ENCODE data around the gene EZH1. TPM values are rescaled to one million over a fixed set of nuclear protein-coding genes. Genes with fewer than 3 reads are reported as not detected.
A peak's percentile ranks its signal among the peaks of the same experiment; 100 is the strongest.
"Not testable (repeated sequence)": the region's sequence is repeated elsewhere in the genome, so short reads cannot be mapped to it uniquely, and the experiment has no call there.

Gene EZH1
- total RNA-seq, 1 donor, result 80.9 TPM

GRCh38 chr17:42779304-42779935, 34.6 kb upstream of the EZH1 start:
- peaks cover 38% of the 10 kb centered on the region for H3K27me3 ChIP-seq (ENCODE audit: insufficient read depth, low read length)
- peaks cover 8% of the 10 kb centered on the region for H3K4me1 ChIP-seq (ENCODE audit: insufficient read depth, low read length)
- H3K9me3 ChIP-seq (ENCODE audit: low read depth, low read length), result no peaks in the 10 kb centered on the region
- no peak overlapping the region for H3K4me3 ChIP-seq (ENCODE audit: low read length)

DNA sequence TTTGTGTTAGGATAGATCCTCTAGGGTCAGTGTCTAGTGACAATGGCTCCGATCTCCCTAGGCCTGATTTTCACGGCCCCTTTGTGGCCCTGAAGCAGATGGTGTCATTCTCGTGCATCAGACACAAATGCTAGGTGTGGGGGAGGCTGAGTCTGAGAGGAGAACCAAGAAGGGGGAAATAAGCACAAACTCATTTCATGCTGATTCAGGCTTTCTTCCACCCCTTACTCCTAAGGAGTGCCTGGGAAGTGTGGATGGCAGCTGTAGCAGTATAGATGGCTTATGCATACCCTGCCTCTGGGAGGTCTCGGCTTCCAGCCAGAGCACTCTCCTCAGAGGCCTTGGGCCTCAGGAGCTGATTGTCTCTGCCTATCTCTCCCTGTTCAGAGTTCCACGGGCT, 33.7 kb upstream of the EZH1 start:
- H3K4me1 ChIP-seq (ENCODE audit: insufficient read depth, low read length), result peaks cover 11% of the 10 kb centered on the region
- no peak overlapping the region for H3K4me3 ChIP-seq (ENCODE audit: low read length)
- H3K9me3 ChIP-seq (ENCODE audit: low read depth, low read length), result no peaks in the 10 kb centered on the region
- H3K27me3 ChIP-seq (ENCODE audit: insufficient read depth, low read length), result peaks cover 29% of the 10 kb centered on the region

DNA sequence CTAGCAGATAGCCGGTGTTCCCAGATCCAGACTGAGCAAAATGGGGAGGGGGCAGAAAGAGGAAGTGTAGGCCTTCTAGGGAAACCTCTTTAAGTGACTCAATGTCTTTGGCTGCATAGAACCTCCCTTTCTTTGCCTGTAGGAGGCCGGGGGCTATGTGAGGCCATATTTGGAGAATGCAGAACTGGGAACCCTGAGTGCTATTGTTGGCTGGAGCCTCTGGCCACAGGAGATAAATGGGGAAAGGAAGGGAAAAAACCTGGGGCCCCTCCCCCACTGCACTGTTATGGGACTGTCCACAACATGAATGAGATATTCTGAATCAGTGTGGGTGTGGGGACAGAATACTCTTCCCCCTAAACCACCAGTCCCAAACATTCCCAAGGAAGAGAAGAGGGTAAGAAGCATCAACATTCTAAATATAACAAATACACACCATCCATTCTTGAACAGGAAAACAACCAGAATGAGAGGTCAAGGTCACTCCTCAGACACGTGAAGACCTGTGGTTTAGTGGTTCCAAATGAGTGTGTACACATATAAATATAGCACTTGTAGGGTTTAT, 30.8 kb upstream of the EZH1 start:
- Histone ChIP-seq H3K4me3 (ENCODE audit: low read length) (no peak overlapping the region), H3K4me1 (ENCODE audit: insufficient read depth, low read length) (peaks cover 15% of the 10 kb centered on the region), H3K27me3 (ENCODE audit: insufficient read depth, low read length) (peaks cover 4% of the 10 kb centered on the region), H3K9me3 (ENCODE audit: low read depth, low read length) (no peaks in the 10 kb centered on the region)

GRCh38 chr17:42774066-42774745, 29.4 kb upstream of the EZH1 start:
- no peaks in the 10 kb centered on the region for H3K9me3 ChIP-seq (ENCODE audit: low read depth, low read length)
- peak overlapping the region; percentile 82 for H3K4me3 ChIP-seq (ENCODE audit: low read length)
- no peaks in the 10 kb centered on the region for H3K27me3 ChIP-seq (ENCODE audit: insufficient read depth, low read length)
- H3K4me1 ChIP-seq (ENCODE audit: insufficient read depth, low read length), result peaks cover 15% of the 10 kb centered on the region

DNA sequence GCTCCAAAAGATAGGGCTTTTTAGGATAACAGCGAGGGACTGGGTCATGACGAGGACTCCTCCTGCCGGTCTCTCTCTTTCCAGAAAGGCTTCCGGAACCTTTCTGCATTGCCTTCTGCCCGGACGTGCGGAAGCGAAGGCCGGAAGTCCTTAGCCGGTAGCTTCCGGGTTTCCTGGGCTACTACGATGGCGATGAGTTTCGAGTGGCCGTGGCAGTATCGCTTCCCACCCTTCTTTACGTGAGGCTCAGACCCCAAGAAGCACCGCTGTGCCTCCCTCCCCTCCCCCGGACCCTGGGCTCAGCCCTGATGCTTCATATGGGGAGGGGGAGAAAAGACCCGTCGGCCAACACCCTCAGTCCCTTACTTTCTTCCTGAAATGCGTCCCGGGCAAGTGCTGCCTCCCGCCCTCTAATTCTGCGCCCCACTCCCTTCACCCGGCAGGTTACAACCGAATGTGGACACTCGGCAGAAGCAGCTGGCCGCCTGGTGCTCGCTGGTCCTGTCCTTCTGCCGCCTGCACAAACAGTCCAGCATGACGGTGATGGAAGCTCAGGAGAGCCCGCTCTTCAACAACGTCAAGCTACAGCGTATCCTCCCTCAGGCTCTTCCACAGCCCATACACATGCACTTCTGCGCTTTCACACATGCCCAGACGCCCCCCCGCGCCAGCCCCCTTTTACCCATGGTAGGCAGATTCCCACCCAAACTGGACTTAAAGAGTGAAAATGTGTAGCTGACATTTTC, 28.6 kb upstream of the EZH1 start, which contains the start of gene VPS25:
Gene VPS25 (plus strand): TSS at position 160 of the 746 bp plus-strand sequence. CDS start 27 bp downstream, at position 187.
- Histone ChIP-seq H3K4me1 (ENCODE audit: insufficient read depth, low read length) (peaks cover 15% of the 10 kb centered on the region), H3K9me3 (ENCODE audit: low read depth, low read length) (no peaks in the 10 kb centered on the region), H3K4me3 (ENCODE audit: low read length) (peak within 1 kb of the TSS; percentile 82), H3K27me3 (ENCODE audit: insufficient read depth, low read length) (no peaks in the 10 kb centered on the region)

GRCh38 chr17:42772945-42773289, 28.1 kb upstream of the EZH1 start:
- no peaks in the 10 kb centered on the region for H3K27me3 ChIP-seq (ENCODE audit: insufficient read depth, low read length)
- H3K9me3 ChIP-seq (ENCODE audit: low read depth, low read length), result no peaks in the 10 kb centered on the region
- peak overlapping the region; percentile 82 for H3K4me3 ChIP-seq (ENCODE audit: low read length)
- peaks cover 15% of the 10 kb centered on the region for H3K4me1 ChIP-seq (ENCODE audit: insufficient read depth, low read length)

DNA sequence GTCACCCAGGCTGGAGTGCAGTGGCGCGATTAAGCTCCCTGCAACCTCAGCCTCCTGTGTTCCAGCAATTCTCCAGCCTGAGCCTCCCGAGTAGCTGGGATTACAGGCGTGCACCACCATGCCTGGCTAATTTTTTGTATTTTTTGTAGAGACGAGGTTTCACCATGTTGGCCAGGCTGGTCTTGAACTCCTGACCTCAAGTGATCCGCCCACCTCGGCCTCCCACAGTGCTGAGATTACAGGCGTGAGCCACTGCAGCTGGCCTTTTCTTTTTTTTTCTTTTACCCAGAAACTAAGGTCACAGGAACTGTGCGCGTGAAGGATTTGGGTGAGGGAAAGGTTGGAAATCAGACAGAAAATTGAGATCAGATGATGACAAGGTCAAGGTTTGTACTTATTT, 25.1 kb upstream of the EZH1 start:
- not testable (repeated sequence) for H3K27me3 ChIP-seq (ENCODE audit: insufficient read depth, low read length); H3K4me3 ChIP-seq (ENCODE audit: low read length); H3K9me3 ChIP-seq (ENCODE audit: low read depth, low read length)
- peaks cover 15% of the 10 kb centered on the region for H3K4me1 ChIP-seq (ENCODE audit: insufficient read depth, low read length)

- not testable (repeated sequence) for H3K9me3 ChIP-seq (ENCODE audit: low read depth, low read length); H3K4me3 ChIP-seq (ENCODE audit: low read length); H3K4me1 ChIP-seq (ENCODE audit: insufficient read depth, low read length); H3K27me3 ChIP-seq (ENCODE audit: insufficient read depth, low read length)
Observed at GRCh38 chr17:42768006-42768405, 23.2 kb upstream of the EZH1 start.

DNA sequence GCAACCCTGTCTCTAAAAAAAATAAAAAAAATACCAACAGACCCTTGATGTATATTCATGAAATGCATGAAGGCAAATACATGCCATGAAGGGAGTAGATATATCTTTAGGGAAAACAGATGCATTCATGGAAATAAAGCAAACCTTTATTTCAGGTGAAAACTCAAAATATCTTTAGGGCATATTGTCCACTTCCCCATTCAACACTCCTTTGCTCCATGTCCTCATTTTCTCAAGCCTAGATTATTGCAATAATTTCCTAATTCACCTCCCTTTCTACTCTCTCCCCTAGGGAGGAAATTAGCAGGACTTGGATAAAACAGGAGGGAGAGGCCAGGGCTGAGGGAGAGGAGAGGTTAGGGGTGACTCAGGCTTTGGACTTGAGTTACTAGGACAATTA, 22.7 kb upstream of the EZH1 start:
- H3K9me3 ChIP-seq (ENCODE audit: low read depth, low read length), result no peaks in the 10 kb centered on the region
- no peak overlapping the region for H3K4me3 ChIP-seq (ENCODE audit: low read length)
- peaks cover 4% of the 10 kb centered on the region for H3K27me3 ChIP-seq (ENCODE audit: insufficient read depth, low read length)
- H3K4me1 ChIP-seq (ENCODE audit: insufficient read depth, low read length), result peaks cover 1% of the 10 kb centered on the region

DNA sequence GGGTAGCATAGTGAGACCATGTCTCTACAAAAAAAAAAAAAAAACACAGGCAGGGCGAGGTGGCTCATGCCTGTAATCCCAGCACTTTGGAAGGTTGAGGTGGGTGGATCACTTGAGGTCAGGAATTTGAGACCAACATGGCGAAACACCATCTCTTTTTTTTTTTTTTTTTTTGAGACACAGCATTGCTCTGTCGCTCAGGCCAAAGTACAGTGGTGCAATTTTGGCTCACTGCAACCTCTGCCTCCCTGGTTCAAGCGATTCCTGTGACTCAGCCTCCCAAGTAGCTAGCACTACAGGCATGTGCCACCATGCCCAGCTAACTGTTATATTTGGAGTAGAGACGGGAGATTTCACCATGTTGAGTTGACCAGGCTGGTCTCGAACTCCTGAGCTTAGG, 21.3 kb upstream of the EZH1 start:
- Histone ChIP-seq H3K27me3 (ENCODE audit: insufficient read depth, low read length) (peaks cover 15% of the 10 kb centered on the region), H3K4me1 (ENCODE audit: insufficient read depth, low read length) (peaks cover 6% of the 10 kb centered on the region), H3K4me3 (ENCODE audit: low read length) (no peak overlapping the region), H3K9me3 (ENCODE audit: low read depth, low read length) (no peaks in the 10 kb centered on the region)

DNA sequence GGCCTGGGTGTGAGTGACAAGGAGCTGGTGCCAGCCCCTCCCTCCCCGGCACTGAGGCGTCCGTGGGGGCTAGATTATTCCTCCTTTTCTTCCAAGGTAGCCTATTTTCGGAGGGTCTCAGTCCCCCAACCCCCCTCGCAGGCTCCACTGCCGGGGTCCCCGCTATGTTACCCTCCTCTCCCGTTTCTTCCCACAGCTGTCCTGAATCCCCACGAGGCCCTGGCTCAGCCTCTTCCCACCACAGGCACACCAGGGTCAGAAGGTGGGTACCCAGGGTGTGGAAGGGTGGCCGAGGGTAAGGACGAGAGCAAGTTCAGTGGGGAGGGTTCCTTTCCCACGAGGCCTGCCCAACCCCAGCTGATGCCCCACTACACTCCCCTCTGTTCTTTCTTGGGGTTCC, 16.8 kb upstream of the EZH1 start:
- H3K4me3 ChIP-seq (ENCODE audit: low read length), result no peak overlapping the region
- peaks cover 23% of the 10 kb centered on the region for H3K4me1 ChIP-seq (ENCODE audit: insufficient read depth, low read length)
- H3K27me3 ChIP-seq (ENCODE audit: insufficient read depth, low read length), result peaks cover 33% of the 10 kb centered on the region
- no peaks in the 10 kb centered on the region for H3K9me3 ChIP-seq (ENCODE audit: low read depth, low read length)

- no peaks in the 10 kb centered on the region for H3K9me3 ChIP-seq (ENCODE audit: low read depth, low read length)
- no peak within 1 kb of the TSS for H3K4me3 ChIP-seq (ENCODE audit: low read length)
- H3K4me1 ChIP-seq (ENCODE audit: insufficient read depth, low read length), result peaks cover 23% of the 10 kb centered on the region
- peaks cover 33% of the 10 kb centered on the region for H3K27me3 ChIP-seq (ENCODE audit: insufficient read depth, low read length)
Observed at GRCh38 chr17:42760652-42761581, 16.1 kb upstream of the EZH1 start, which contains the start of gene RAMP2. TSS of gene RAMP2 (plus strand) at chr17:42761227. CDS start at chr17:42761262, 35 bp downstream.

GRCh38 chr17:42759982-42760651, 15.3 kb upstream of the EZH1 start:
- Histone ChIP-seq H3K4me1 (ENCODE audit: insufficient read depth, low read length) (peaks cover 23% of the 10 kb centered on the region), H3K9me3 (ENCODE audit: low read depth, low read length) (no peaks in the 10 kb centered on the region), H3K4me3 (ENCODE audit: low read length) (no peak overlapping the region), H3K27me3 (ENCODE audit: insufficient read depth, low read length) (peaks cover 33% of the 10 kb centered on the region)

DNA sequence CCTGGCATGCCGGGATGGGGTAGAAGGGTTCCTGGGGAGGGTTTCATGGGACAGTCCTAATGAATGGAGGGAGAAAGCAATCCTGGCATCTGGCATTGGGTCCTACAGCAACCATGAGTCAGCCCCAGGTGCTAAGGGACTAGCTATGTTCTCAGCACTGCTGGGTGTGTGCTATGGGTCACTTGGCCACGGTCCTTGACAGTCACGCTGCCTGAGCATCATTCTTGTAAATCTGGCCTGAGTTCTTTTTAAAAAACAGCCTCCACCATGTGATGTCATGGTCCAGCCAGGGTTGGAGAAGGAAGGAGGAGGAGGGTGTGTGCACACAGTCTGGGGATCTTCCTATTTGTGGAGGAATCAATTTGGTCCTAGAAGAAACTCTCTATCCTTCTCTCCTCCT, 9.9 kb upstream of the EZH1 start:
- Histone ChIP-seq H3K4me3 (ENCODE audit: low read length) (no peak overlapping the region), H3K27me3 (ENCODE audit: insufficient read depth, low read length) (peaks cover 8% of the 10 kb centered on the region), H3K9me3 (ENCODE audit: low read depth, low read length) (no peaks in the 10 kb centered on the region), H3K4me1 (ENCODE audit: insufficient read depth, low read length) (peaks cover 15% of the 10 kb centered on the region)

All from mononuclear cell (primary cell).